Hepatocyte (in vitro differentiated cells): ENCODE data around the gene ST8SIA6.

Source experiments
- EZH2 ChIP-seq: fragments of 200-600 bp; sonication (generic); IDR thresholded peaks from 2 replicates; pipeline ENCODE4 v1.6.1; 2016; ENCODE audit warnings: antibody characterized with exemption, mild to moderate bottlenecking, borderline replicate concordance
- EZH2phosphoT487 ChIP-seq: fragments of 200-600 bp; sonication (generic); IDR thresholded peaks from one replicate; pipeline ENCODE4 v1.6.1; 2018; ENCODE audit warnings: antibody characterized with exemption, mild to moderate bottlenecking, low read depth, moderate library complexity; ENCODE audit not compliant: unreplicated experiment, severe bottlenecking
- TF ChIP-seq, protein P1 (sequence below): fragments of 200-600 bp; sonication (generic); IDR thresholded peaks from 2 replicates; pipeline ENCODE4 v1.5.1; 2016; ENCODE audit warnings: antibody characterized with exemption, mild to moderate bottlenecking; ENCODE audit not compliant: poor library complexity

DNA sequence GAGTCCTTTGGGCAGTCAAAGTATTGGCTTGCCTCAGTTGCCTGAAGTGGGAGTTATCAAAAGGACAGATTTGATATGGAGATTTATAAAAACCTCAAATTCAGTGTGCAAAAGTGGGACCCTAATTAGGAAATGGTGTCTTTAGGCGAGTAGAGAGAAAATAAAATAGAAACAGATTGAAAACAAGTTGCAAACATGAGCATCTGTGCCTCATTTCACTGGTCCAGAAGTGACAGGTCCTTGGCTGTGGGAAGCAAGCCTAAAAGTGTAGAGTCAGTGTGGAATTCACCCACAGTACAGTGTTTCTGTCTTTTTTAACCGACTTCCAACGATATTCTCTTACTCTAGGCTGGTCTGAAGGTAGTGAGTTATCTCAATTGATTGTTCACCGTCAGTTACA is 51.2 kb downstream of the ST8SIA6 start:
- TF ChIP-seq, protein P1, sequence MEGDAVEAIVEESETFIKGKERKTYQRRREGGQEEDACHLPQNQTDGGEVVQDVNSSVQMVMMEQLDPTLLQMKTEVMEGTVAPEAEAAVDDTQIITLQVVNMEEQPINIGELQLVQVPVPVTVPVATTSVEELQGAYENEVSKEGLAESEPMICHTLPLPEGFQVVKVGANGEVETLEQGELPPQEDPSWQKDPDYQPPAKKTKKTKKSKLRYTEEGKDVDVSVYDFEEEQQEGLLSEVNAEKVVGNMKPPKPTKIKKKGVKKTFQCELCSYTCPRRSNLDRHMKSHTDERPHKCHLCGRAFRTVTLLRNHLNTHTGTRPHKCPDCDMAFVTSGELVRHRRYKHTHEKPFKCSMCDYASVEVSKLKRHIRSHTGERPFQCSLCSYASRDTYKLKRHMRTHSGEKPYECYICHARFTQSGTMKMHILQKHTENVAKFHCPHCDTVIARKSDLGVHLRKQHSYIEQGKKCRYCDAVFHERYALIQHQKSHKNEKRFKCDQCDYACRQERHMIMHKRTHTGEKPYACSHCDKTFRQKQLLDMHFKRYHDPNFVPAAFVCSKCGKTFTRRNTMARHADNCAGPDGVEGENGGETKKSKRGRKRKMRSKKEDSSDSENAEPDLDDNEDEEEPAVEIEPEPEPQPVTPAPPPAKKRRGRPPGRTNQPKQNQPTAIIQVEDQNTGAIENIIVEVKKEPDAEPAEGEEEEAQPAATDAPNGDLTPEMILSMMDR: no peak
- TF ChIP-seq EZH2phosphoT487 (no peak), EZH2 (no peak)
